HG03097 (cell line): ENCODE results near the gene AGFG1.

ENCODE experiments used
- ATAC-seq: cut with Tn5 transposase; IDR thresholded peaks from one replicate; pipeline ENCODE4 v1.9.1; 2021; ENCODE audit not compliant: unreplicated experiment, low FRiP score

AGFG1 gene

GRCh38 chr2:227461811-227462461 lies 10.0 kb upstream of the AGFG1 start:
- ATAC-seq = peak; percentile 8

GRCh38 chr2:227462462-227462951 lies 9.4 kb upstream of the AGFG1 start:
- peak; percentile 56 for ATAC-seq

- ATAC-seq = no peak
These were observed 8.7 kb upstream of the AGFG1 start for GRCh38 chr2:227462972-227463931.

GRCh38 chr2:227464361-227464760 lies 7.6 kb upstream of the AGFG1 start:
- no peak for ATAC-seq

GRCh38 chr2:227464851-227465250 lies 7.1 kb upstream of the AGFG1 start:
- ATAC-seq = no peak

- ATAC-seq = no peak
These were observed 4.9 kb upstream of the AGFG1 start for GRCh38 chr2:227466887-227467600.

- no peak for ATAC-seq
These were observed 544 bp upstream of the AGFG1 start for GRCh38 chr2:227471412-227471811.

- peak; percentile 64 for ATAC-seq
These were observed 537 bp downstream of the AGFG1 start for GRCh38 chr2:227472265-227473121.

- ATAC-seq = no peak
These were observed 1.1 kb downstream of the AGFG1 start for GRCh38 chr2:227473122-227473461.

GRCh38 chr2:227473806-227474205 lies 1.9 kb downstream of the AGFG1 start:
- ATAC-seq = no peak

GRCh38 chr2:227474410-227474809 lies 2.5 kb downstream of the AGFG1 start:
- ATAC-seq = no peak

GRCh38 chr2:227477291-227477690 lies 5.3 kb downstream of the AGFG1 start:
- no peak for ATAC-seq

GRCh38 chr2:227479865-227480475 lies 8.0 kb downstream of the AGFG1 start:
- ATAC-seq = no peak

GRCh38 chr2:227480528-227480927 lies 8.6 kb downstream of the AGFG1 start:
- ATAC-seq = no peak

GRCh38 chr2:227482638-227483340 lies 10.8 kb downstream of the AGFG1 start:
- peak; percentile 84 for ATAC-seq

- no peak for ATAC-seq
These were observed 13.5 kb downstream of the AGFG1 start for GRCh38 chr2:227485429-227485828.

GRCh38 chr2:227486688-227487087 lies 14.7 kb downstream of the AGFG1 start:
- no peak for ATAC-seq

- no peak for ATAC-seq
These were observed 16.1 kb downstream of the AGFG1 start for GRCh38 chr2:227488045-227488444.

- no peak for ATAC-seq
These were observed 19.4 kb downstream of the AGFG1 start for GRCh38 chr2:227491386-227491785.
